HL-60 (cell line): ENCODE results near the gene REXO5.

Experiments used
- POLR2AphosphoS5 ChIP-seq: IDR thresholded peaks from 2 replicates; pipeline ENCODE4 v1.6.1; 2012; ENCODE audit warnings: low read depth
- SPI1 ChIP-seq: IDR thresholded peaks from 2 replicates; pipeline ENCODE4 v1.6.1; 2012; ENCODE audit warnings: low read depth, mild to moderate bottlenecking, borderline replicate concordance
- TF ChIP-seq, protein P1 (sequence below): IDR thresholded peaks from 2 replicates; pipeline ENCODE4 v1.6.1; 2012; ENCODE audit warnings: low read depth; ENCODE audit not compliant: insufficient replicate concordance
- TF ChIP-seq, protein P2 (sequence below): IDR thresholded peaks from one replicate; pipeline ENCODE4 v1.5.1; 2011; ENCODE audit warnings: low read length, control low read depth, inconsistent platforms; ENCODE audit not compliant: insufficient read depth

DNA sequence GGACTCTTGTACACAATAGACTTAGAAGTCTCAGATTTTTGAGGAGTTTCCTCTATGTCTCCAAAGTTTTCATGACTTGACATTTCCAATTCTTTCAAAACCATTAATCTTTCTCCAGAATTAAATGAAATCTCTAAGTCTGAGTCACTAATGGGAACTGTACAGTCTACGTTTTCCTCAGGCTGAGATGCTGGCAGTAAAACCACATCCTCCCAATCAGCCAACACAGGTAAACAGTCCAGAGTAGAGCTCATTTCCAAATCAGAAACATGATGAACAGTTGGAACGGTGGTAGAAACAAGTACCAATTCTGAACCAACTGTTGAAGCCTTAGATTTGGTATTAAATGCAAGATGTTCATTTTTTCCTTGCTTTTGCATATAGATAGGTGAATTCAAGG, 8.0 kb upstream of the REXO5 start:
- TF ChIP-seq, protein P1, sequence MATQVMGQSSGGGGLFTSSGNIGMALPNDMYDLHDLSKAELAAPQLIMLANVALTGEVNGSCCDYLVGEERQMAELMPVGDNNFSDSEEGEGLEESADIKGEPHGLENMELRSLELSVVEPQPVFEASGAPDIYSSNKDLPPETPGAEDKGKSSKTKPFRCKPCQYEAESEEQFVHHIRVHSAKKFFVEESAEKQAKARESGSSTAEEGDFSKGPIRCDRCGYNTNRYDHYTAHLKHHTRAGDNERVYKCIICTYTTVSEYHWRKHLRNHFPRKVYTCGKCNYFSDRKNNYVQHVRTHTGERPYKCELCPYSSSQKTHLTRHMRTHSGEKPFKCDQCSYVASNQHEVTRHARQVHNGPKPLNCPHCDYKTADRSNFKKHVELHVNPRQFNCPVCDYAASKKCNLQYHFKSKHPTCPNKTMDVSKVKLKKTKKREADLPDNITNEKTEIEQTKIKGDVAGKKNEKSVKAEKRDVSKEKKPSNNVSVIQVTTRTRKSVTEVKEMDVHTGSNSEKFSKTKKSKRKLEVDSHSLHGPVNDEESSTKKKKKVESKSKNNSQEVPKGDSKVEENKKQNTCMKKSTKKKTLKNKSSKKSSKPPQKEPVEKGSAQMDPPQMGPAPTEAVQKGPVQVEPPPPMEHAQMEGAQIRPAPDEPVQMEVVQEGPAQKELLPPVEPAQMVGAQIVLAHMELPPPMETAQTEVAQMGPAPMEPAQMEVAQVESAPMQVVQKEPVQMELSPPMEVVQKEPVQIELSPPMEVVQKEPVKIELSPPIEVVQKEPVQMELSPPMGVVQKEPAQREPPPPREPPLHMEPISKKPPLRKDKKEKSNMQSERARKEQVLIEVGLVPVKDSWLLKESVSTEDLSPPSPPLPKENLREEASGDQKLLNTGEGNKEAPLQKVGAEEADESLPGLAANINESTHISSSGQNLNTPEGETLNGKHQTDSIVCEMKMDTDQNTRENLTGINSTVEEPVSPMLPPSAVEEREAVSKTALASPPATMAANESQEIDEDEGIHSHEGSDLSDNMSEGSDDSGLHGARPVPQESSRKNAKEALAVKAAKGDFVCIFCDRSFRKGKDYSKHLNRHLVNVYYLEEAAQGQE: no peak
- TF ChIP-seq, protein P2, sequence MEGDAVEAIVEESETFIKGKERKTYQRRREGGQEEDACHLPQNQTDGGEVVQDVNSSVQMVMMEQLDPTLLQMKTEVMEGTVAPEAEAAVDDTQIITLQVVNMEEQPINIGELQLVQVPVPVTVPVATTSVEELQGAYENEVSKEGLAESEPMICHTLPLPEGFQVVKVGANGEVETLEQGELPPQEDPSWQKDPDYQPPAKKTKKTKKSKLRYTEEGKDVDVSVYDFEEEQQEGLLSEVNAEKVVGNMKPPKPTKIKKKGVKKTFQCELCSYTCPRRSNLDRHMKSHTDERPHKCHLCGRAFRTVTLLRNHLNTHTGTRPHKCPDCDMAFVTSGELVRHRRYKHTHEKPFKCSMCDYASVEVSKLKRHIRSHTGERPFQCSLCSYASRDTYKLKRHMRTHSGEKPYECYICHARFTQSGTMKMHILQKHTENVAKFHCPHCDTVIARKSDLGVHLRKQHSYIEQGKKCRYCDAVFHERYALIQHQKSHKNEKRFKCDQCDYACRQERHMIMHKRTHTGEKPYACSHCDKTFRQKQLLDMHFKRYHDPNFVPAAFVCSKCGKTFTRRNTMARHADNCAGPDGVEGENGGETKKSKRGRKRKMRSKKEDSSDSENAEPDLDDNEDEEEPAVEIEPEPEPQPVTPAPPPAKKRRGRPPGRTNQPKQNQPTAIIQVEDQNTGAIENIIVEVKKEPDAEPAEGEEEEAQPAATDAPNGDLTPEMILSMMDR: no peak
- no peak for TF ChIP-seq SPI1
- no peak for TF ChIP-seq POLR2AphosphoS5
